Kidney (tissue), 14 donors: ENCODE results near the gene CYRIA. TPM values are rescaled to one million over a fixed set of nuclear protein-coding genes. Genes with fewer than 3 reads are reported as not detected.

Experiments used
- DNase-seq, 5 donors: peaks; one replicate each; pipeline ENCODE4 v3.0.0-alpha.2; 2013 to 2020
- FAIRE-seq: peaks from 2 replicates; lab custom pipeline; 2012; peaks lifted over from hg19 to GRCh38; lab: Jason Lieb, UNC
- H3K27ac ChIP-seq, 2 donors: one replicate each; pipeline ENCODE4 v1.7.0; 2013; ENCODE audit warnings: low read depth in 2 of 2, low read length in 2 of 2, inconsistent platforms in 1 of 2
- H3K27me3 ChIP-seq: one replicate; pipeline ENCODE4 v1.7.1; 2013; ENCODE audit warnings: low read length, inconsistent platforms; ENCODE audit not compliant: control insufficient read depth, insufficient read depth
- H3K36me3 ChIP-seq, 3 donors: one replicate each; pipeline versions ENCODE4 v1.7.0 to v1.7.1; 2013; ENCODE audit warnings: low read length in 3 of 3, control low read depth in 1 of 3, inconsistent platforms in 1 of 3; ENCODE audit not compliant: insufficient read depth in 3 of 3, control insufficient read depth in 2 of 3
- H3K4me1 ChIP-seq, 3 donors: one replicate each; pipeline versions ENCODE4 v1.7.0 to v1.7.1; 2013; ENCODE audit warnings: low read length in 3 of 3, inconsistent platforms in 1 of 3, low read depth in 1 of 3; ENCODE audit not compliant: control insufficient read depth in 2 of 3, insufficient read depth in 2 of 3
- H3K4me3 ChIP-seq, 3 donors: one replicate each; pipeline versions ENCODE4 v1.7.0 to v1.8.1; 2013; ENCODE audit warnings: low read length in 3 of 3, control low read depth in 1 of 3, inconsistent platforms in 1 of 3
- H3K9ac ChIP-seq, 3 donors: one replicate each; pipeline versions ENCODE4 v1.7.0 to v1.7.1; 2013; ENCODE audit warnings: low read length in 3 of 3, control low read depth in 1 of 3, inconsistent platforms in 1 of 3
- H3K9me3 ChIP-seq, 3 donors: one replicate each; pipeline versions ENCODE4 v1.7.0 to v1.7.1; 2013; ENCODE audit warnings: low read length in 3 of 3, control low read depth in 1 of 3, inconsistent platforms in 1 of 3; ENCODE audit not compliant: control insufficient read depth in 2 of 3, insufficient read depth in 1 of 3
- CTCF ChIP-seq: IDR thresholded peaks from 3 replicates; pipeline ENCODE4 v1.5.1; 2012; ENCODE audit warnings: mild to moderate bottlenecking, moderate library complexity, borderline replicate concordance; ENCODE audit not compliant: insufficient read depth; ENCODE audit errors: extremely low read depth
- intact Hi-C: fragments of 100-400 bp; cut with DNase I; formaldehyde crosslinking; loops from one replicate; pipeline ENCODE4 v1.11.1; 2022
- polyA plus RNA-seq: library from polyadenylated mRNA; stranded (reverse); fragments of 350-450 nt; fragmentation: Illumina TruSeq; extraction: RNeasy Lipid Tissue Mini Kit (QIAGEN cat#74804); gene quantifications from one replicate; pipeline ENCODE4 v1.2.3, GENCODE V29; 2014; ENCODE audit warnings: low read depth, low replicate concordance; ENCODE audit not compliant: insufficient read depth
- total RNA-seq: library from RNA; stranded (reverse); fragmentation: NEBNext Ultra II Directional; extraction: Animal tissue kit (Norgen Biotek cat#: 25700); gene quantifications from one replicate; pipeline ENCODE4 v1.2.1, GENCODE V29; 2021
- donor health status: control.
- donor health status: control.
- donor health status: control.
- donor health status: control.
- donor health status: control.
- donor health status: DM: yes; HTN: yes; CAD: no.
- donor health status: Normal renal cell carcinoma (clear cell type).

Gene CYRIA
- total and polyA plus RNA-seq, 2 donors from 2014 or later, result 1.0 to 11.8 TPM

- no peak for DNase-seq
- H3K4me1 ChIP-seq, result peaks cover 0 to 7% (median 0%) of the 10 kb centered on the region in 3 donors
- FAIRE-seq, result no peak
- H3K27ac ChIP-seq, result no peak overlapping the region
- H3K27me3 ChIP-seq, result no peaks in the 10 kb centered on the region
- no peaks in the 10 kb centered on the region for H3K9me3 ChIP-seq
- intact Hi-C loops, result no loop called here
- no peak for TF ChIP-seq CTCF
- no peaks in the 10 kb centered on the region for H3K36me3 ChIP-seq
- no peak overlapping the region for H3K4me3 ChIP-seq
- H3K9ac ChIP-seq, result no peak overlapping the region
These were observed 35.9 kb downstream of the CYRIA start for GRCh38 chr2:16629770-16630169.

- Histone ChIP-seq H3K9ac (no peak overlapping the region), H3K36me3 (no peaks in the 10 kb centered on the region), H3K27me3 (no peaks in the 10 kb centered on the region), H3K4me1 (peaks cover 0 to 7% (median 0%) of the 10 kb centered on the region in 3 donors), H3K4me3 (no peak overlapping the region), H3K9me3 (no peaks in the 10 kb centered on the region), H3K27ac (no peak overlapping the region)
- intact Hi-C loops, result no loop called here
- DNase-seq, result peak in 2 of 5 donors; percentile 36 to 47
- no peak for FAIRE-seq
- TF ChIP-seq CTCF, result no peak
These were observed 36.6 kb downstream of the CYRIA start for GRCh38 chr2:16629044-16629443.

GRCh38 chr2:16628314-16628713, 37.3 kb downstream of the CYRIA start:
- Histone ChIP-seq H3K27ac (no peak overlapping the region), H3K4me1 (peaks cover 0 to 9% (median 0%) of the 10 kb centered on the region in 3 donors), H3K27me3 (no peaks in the 10 kb centered on the region), H3K36me3 (no peaks in the 10 kb centered on the region), H3K9ac (no peak overlapping the region), H3K9me3 (no peaks in the 10 kb centered on the region), H3K4me3 (no peak overlapping the region)
- no peak for FAIRE-seq
- TF ChIP-seq CTCF, result no peak
- intact Hi-C loops, result no loop called here
- DNase-seq, result no peak
